Activated CD8-positive, alpha-beta T cell treated with anti-CD3 and anti-CD28 coated beads for 36 hours (primary cell): ENCODE results near the gene PSME1. TPM values are rescaled to one million over a fixed set of nuclear protein-coding genes. Genes with fewer than 3 reads are reported as not detected.

ENCODE experiments used
- ATAC-seq: fragments of 200-7000 bp; cut with Tn5 transposase; one replicate; pipeline ENCODE4 v1.10.0; 2021; ENCODE audit warnings: mild to moderate bottlenecking, moderate library complexity
- CTCF ChIA-PET: fragments of 350-600 bp; sonication (Branson Sonifier 250); formaldehyde crosslinking; loops from one replicate; lab custom pipeline; 2021; ENCODE audit warnings: antibody characterized with exemption; lab: Charles Lee
- POLR2A ChIA-PET: fragments of 350-600 bp; sonication (Branson Sonifier 250); formaldehyde crosslinking; loops from one replicate; lab custom pipeline; 2021; ENCODE audit warnings: antibody characterized with exemption; lab: Charles Lee
- DNase-seq: peaks from one replicate; pipeline ENCODE4 v3.0.0-alpha.2; 2020
- H3K27ac Mint-ChIP-seq: one replicate; pipeline ENCODE4 v1.8.0; 2021; ENCODE audit warnings: mild to moderate bottlenecking, mixed read lengths
- H3K27me3 Mint-ChIP-seq: one replicate; pipeline ENCODE4 v1.8.0; 2021; ENCODE audit warnings: mixed read lengths
- H3K36me3 Mint-ChIP-seq: one replicate; pipeline ENCODE4 v1.8.0; 2021; ENCODE audit warnings: low read depth, mixed read lengths
- H3K4me1 Mint-ChIP-seq: one replicate; pipeline ENCODE4 v1.8.0; 2021; ENCODE audit warnings: low read depth, mixed read lengths
- H3K4me3 Mint-ChIP-seq: one replicate; pipeline ENCODE4 v1.8.0; 2021; ENCODE audit warnings: mild to moderate bottlenecking, moderate library complexity, mixed read lengths
- H3K9me3 Mint-ChIP-seq: one replicate; pipeline ENCODE4 v1.8.0; 2021; ENCODE audit warnings: mixed read lengths
- CTCF ChIP-seq: fragments of 200-600 bp; IDR thresholded peaks from one replicate; pipeline ENCODE4 v1.8.0; 2022; ENCODE audit warnings: antibody characterized with exemption, mild to moderate bottlenecking
- intact Hi-C: fragments of 100-400 bp; cut with micrococcal nuclease; formaldehyde crosslinking; loops from one replicate; pipeline ENCODE4 v1.10.0; 2022
- total RNA-seq, 2 experiments: library from RNA; stranded (reverse); gene quantifications; one replicate each; pipeline ENCODE4 v1.2.3, GENCODE V29; 2021

The PSME1 gene
- total RNA-seq, 2 experiments from 2014 or later = 451 to 460 TPM

- no peaks in the 10 kb centered on the region for H3K27me3 Mint-ChIP-seq
- ATAC-seq (no peak), DNase-seq (no peak)
- peak overlapping the region; percentile 99 for H3K27ac Mint-ChIP-seq
- no peak for TF ChIP-seq CTCF
- POLR2A ChIA-PET = interaction anchor here (0.7 to 7.0 kb wide), 14 partner anchors 9 to 73 kb away, joined by 3 to 62 read pairs (median 14); partner anchors contain the start of genes EMC9, FITM1, IPO4 and IRF9
- CTCF ChIA-PET = interaction anchor here (1.2 to 6.0 kb wide), 14 partner anchors 10 to 218 kb away, joined by 3 to 37 read pairs (median 9); partner anchors contain the start of genes EMC9, FITM1, IRF9 and PCK2
- H3K9me3 Mint-ChIP-seq = no peaks in the 10 kb centered on the region
- H3K4me1 Mint-ChIP-seq = peaks cover 20% of the 10 kb centered on the region
- peak overlapping the region; percentile 98 for H3K4me3 Mint-ChIP-seq
- intact Hi-C loops = loop anchor here (2.0 kb wide), 1 partner anchor 25 kb away; the partner anchor contains the start of gene EMC9
- H3K36me3 Mint-ChIP-seq = peaks cover 33% of the 10 kb centered on the region
Measured at GRCh38 chr14:24115422-24116127, 20.4 kb upstream of the PSME1 start.

- TF ChIP-seq CTCF = no peak
- Mint-ChIP-seq H3K27me3 (no peaks in the 10 kb centered on the region), H3K4me1 (peaks cover 20% of the 10 kb centered on the region), H3K9me3 (no peaks in the 10 kb centered on the region), H3K36me3 (peaks cover 38% of the 10 kb centered on the region), H3K4me3 (peak overlapping the region; percentile 98), H3K27ac (peak overlapping the region; percentile 99)
- DNase-seq (no peak), ATAC-seq (no peak)
- intact Hi-C loops = no loop called here
- CTCF ChIA-PET = interaction anchor here (1.2 to 6.0 kb wide), 8 partner anchors 10 to 58 kb away, joined by 4 to 37 read pairs (median 8); partner anchors contain the start of genes EMC9, FITM1, IRF9 and PCK2
- POLR2A ChIA-PET = interaction anchor here (1.1 to 7.0 kb wide), 10 partner anchors 10 to 126 kb away, joined by 3 to 62 read pairs (median 10); partner anchors contain the start of genes CHMP4A, EMC9, IRF9 and PSME1
Measured at GRCh38 chr14:24116128-24116814, 19.7 kb upstream of the PSME1 start.

GRCh38 chr14:24117179-24117578 is 18.8 kb upstream of the PSME1 start:
- peaks cover 42% of the 10 kb centered on the region for H3K36me3 Mint-ChIP-seq
- H3K4me1 Mint-ChIP-seq = peaks cover 19% of the 10 kb centered on the region
- no peak overlapping the region for H3K27ac Mint-ChIP-seq
- no peak for DNase-seq
- no peak overlapping the region for H3K4me3 Mint-ChIP-seq
- ATAC-seq = no peak
- no peak for TF ChIP-seq CTCF
- H3K27me3 Mint-ChIP-seq = no peaks in the 10 kb centered on the region
- intact Hi-C loops = no loop called here
- H3K9me3 Mint-ChIP-seq = no peaks in the 10 kb centered on the region
- CTCF ChIA-PET = interaction anchor here (0.9 to 6.0 kb wide), 7 partner anchors 9 to 59 kb away, joined by 3 to 37 read pairs (median 10); partner anchors contain the start of genes FITM1, IRF9 and PCK2
- POLR2A ChIA-PET = interaction anchor here (1.1 to 7.0 kb wide), 7 partner anchors 9 to 125 kb away, joined by 3 to 62 read pairs (median 4); partner anchors contain the start of genes CHMP4A, IRF9, PSME1 and PSME2

- H3K4me3 Mint-ChIP-seq = no peak overlapping the region
- peaks cover 48% of the 10 kb centered on the region for H3K36me3 Mint-ChIP-seq
- ATAC-seq (no peak), DNase-seq (no peak)
- no peaks in the 10 kb centered on the region for H3K9me3 Mint-ChIP-seq
- H3K27me3 Mint-ChIP-seq = no peaks in the 10 kb centered on the region
- POLR2A ChIA-PET = interaction anchor here (0.6 to 7.0 kb wide), 5 partner anchors 8 to 39 kb away, joined by 3 to 62 read pairs (median 4); partner anchors contain the start of genes PSME2 and RNF31
- intact Hi-C loops = no loop called here
- CTCF ChIA-PET = interaction anchor here (1.0 to 1.7 kb wide), 4 partner anchors 9 to 61 kb away, joined by 3 to 4 read pairs (median 3); partner anchors contain the start of gene PSME1
- H3K4me1 Mint-ChIP-seq = peaks cover 18% of the 10 kb centered on the region
- no peak overlapping the region for H3K27ac Mint-ChIP-seq
- TF ChIP-seq CTCF = no peak
Measured at GRCh38 chr14:24119691-24120090, 16.3 kb upstream of the PSME1 start.
